GM12878 (cell line): Measurements from ENCODE around the gene AKTIP. TPM values are rescaled to one million over a fixed set of nuclear protein-coding genes. Genes with fewer than 3 reads are reported as not detected.

Experiments
- ATAC-seq: fragments of 200-7000 bp; cut with Tn5 transposase; 3 replicates; pipeline ENCODE4 v1.9.1; 2020; ENCODE audit warnings: mild to moderate bottlenecking, moderate library complexity
- BruUV-seq: library from RNA; stranded (reverse); fragments of 400-500 nt; replicated peaks from 2 replicates; lab custom pipeline; 2021; lab: Mats Ljungman, UMichigan
- CTCF ChIA-PET: fragments of 300-600 bp; sonication (Branson Sonifier 250); formaldehyde crosslinking; extraction: SDS; loops from one replicate; lab custom pipeline; 2021; ENCODE audit warnings: inconsistent platforms; lab: Yijun Ruan, JAX
- POLR2A ChIA-PET: fragments of 350-600 bp; formaldehyde crosslinking; extraction: SDS; loops from one replicate; lab custom pipeline; 2021; ENCODE audit warnings: inconsistent platforms; lab: Charles Lee
- RAD21 ChIA-PET: fragments of 300-600 bp; sonication (Branson Sonifier 250); formaldehyde crosslinking; loops from one replicate; lab custom pipeline; 2023; ENCODE audit warnings: antibody characterized with exemption; ENCODE audit not compliant: unreplicated experiment; lab: Charles Lee
- SMC1A ChIA-PET: fragments of 300-600 bp; sonication (Branson Sonifier 250); formaldehyde crosslinking; loops from one replicate; lab custom pipeline; 2023; ENCODE audit not compliant: unreplicated experiment, uncharacterized antibody; lab: Charles Lee
- DNase-seq: peaks from one replicate; pipeline ENCODE4 v3.0.0-alpha.2; 2011; ENCODE audit warnings: low read depth, low spot score
- FAIRE-seq: peaks from 3 replicates; lab custom pipeline; 2011; peaks lifted over from hg19 to GRCh38; lab: Jason Lieb, UNC
- H2AFZ ChIP-seq: 2 replicates; pipeline ENCODE4 v1.6.0; 2011; ENCODE audit warnings: low read depth, low read length, control low read depth; ENCODE audit not compliant: control insufficient read depth
- H3K27ac ChIP-seq: 2 replicates; pipeline ENCODE4 v1.5.1; 2011; ENCODE audit warnings: control low read depth; ENCODE audit not compliant: control insufficient read depth, insufficient read depth
- H3K27me3 ChIP-seq, 2 experiments: replicated peaks in 1 of 2; 2 replicates each; pipeline versions ENCODE4 v1.6.0 to v1.6.1; 2011; ENCODE audit warnings: low read length in 1 of 2; ENCODE audit not compliant: control insufficient read depth in 2 of 2, insufficient read depth in 2 of 2
- H3K36me3 ChIP-seq, 2 experiments: 2 replicates each; pipeline ENCODE4 v1.5.1; 2011; ENCODE audit warnings: low read length in 1 of 2; ENCODE audit not compliant: control insufficient read depth in 2 of 2, insufficient read depth in 2 of 2
- H3K4me1 ChIP-seq: 2 replicates; pipeline ENCODE4 v1.6.1; 2011; ENCODE audit warnings: mild to moderate bottlenecking, low read length, moderate library complexity, mixed read lengths; ENCODE audit not compliant: control insufficient read depth, insufficient read depth
- H3K4me2 ChIP-seq: 2 replicates; pipeline ENCODE4 v1.6.0; 2011; ENCODE audit warnings: control low read depth; ENCODE audit not compliant: control insufficient read depth, insufficient read depth
- H3K4me3 ChIP-seq: fragments of 200-600 bp; sonication (generic); 2 replicates; pipeline ENCODE4 v1.5.1; 2016
- H3K79me2 ChIP-seq: 2 replicates; pipeline ENCODE4 v1.6.0; 2011; ENCODE audit warnings: low read length; ENCODE audit not compliant: control insufficient read depth, insufficient read depth
- H3K9ac ChIP-seq: 2 replicates; pipeline ENCODE4 v1.8.0; 2011; ENCODE audit warnings: low read length, control low read depth, mixed read lengths; ENCODE audit not compliant: control insufficient read depth, insufficient read depth
- H3K9me3 ChIP-seq: replicated peaks from 3 replicates; pipeline ENCODE4 v1.5.1; 2011; ENCODE audit warnings: mild to moderate bottlenecking, low read length; ENCODE audit not compliant: control insufficient read depth, insufficient read depth
- H4K20me1 ChIP-seq: 2 replicates; pipeline ENCODE4 v1.6.0; 2011; ENCODE audit not compliant: control insufficient read depth, insufficient read depth
- CEBPZ ChIP-seq: fragments of 150-350 bp; IDR thresholded peaks from 2 replicates; pipeline ENCODE4 v1.6.1; 2016; ENCODE audit warnings: low read depth, low read length
- EP300 ChIP-seq, 2 experiments: fragments of 150-350 bp in 1 of 2; IDR thresholded peaks; 2 replicates each; pipeline ENCODE4 v1.6.1; 2011 to 2012; ENCODE audit warnings: low read depth in 2 of 2, low read length in 2 of 2, borderline replicate concordance in 1 of 2, improper control_type of control experiment in 1 of 2, inconsistent platforms in 1 of 2; ENCODE audit not compliant: control insufficient read depth in 1 of 2
- KDM1A ChIP-seq: fragments of 200-600 bp; sonication (generic); IDR thresholded peaks from 2 replicates; pipeline ENCODE4 v1.6.1; 2016; ENCODE audit warnings: borderline replicate concordance
- MAX ChIP-seq: IDR thresholded peaks from 2 replicates; pipeline ENCODE4 v1.6.1; 2012; ENCODE audit warnings: low read depth, low read length, improper control_type of control experiment
- SMC3 ChIP-seq: IDR thresholded peaks from 2 replicates; pipeline ENCODE4 v1.6.1; 2011; ENCODE audit warnings: low read length, improper control_type of control experiment, borderline replicate concordance
- SRF ChIP-seq, 2 experiments: IDR thresholded peaks; 2 replicates each; pipeline ENCODE4 v1.6.1; 2011; ENCODE audit warnings: low read depth in 2 of 2, low read length in 2 of 2, mild to moderate bottlenecking in 1 of 2, moderate library complexity in 1 of 2
- ZNF592 ChIP-seq: fragments of 450-650 bp; IDR thresholded peaks from 2 replicates; pipeline ENCODE4 v1.6.1; 2017; ENCODE audit warnings: mild to moderate bottlenecking, moderate library complexity
- WGBS: methylation state at CpG from one replicate; pipeline ENCODE4 v1.1.6; 2016; ENCODE audit warnings: low lambda C conversion rate; ENCODE audit not compliant: insufficient replicate concordance, insufficient coverage; ENCODE audit errors: missing lambda C conversion rate; 5-methylcytosine and 5-hydroxymethylcytosine counted together
- in situ Hi-C: fragments of 300-500 bp; cut with MboI; formaldehyde crosslinking; loops from 9 replicates; pipeline ENCODE4 v1.14.3; 2018; ENCODE audit warnings: mixed read lengths
- intact Hi-C: fragments of 100-400 bp; cut with micrococcal nuclease; formaldehyde crosslinking; loops from one replicate; pipeline ENCODE4 v1.14.2; 2022; ENCODE audit not compliant: unreplicated experiment
- polyA plus RNA-seq, 11 experiments: library from polyadenylated mRNA; depleted of rRNA in 4 of 11; unstranded in 6 of 11; stranded (reverse) in 5 of 11; fragments of >200 nt; fragmentation: Nextera tagmentation in 4 of 11; fragmentation: Illumina TruSeq in 1 of 11; extraction: Ambion mirVana in 4 of 11; extraction: Trizol in 1 of 11; gene quantifications; 1 replicate in 1 of 11; 2 replicates in 10 of 11; pipeline versions ENCODE4 v1.2.1 to v1.2.3, GENCODE V29; 2011 to 2016; ENCODE audit warnings: inconsistent platforms in 2 of 11, missing spikeins in 2 of 11, low read depth in 1 of 11
- total RNA-seq, 4 experiments: library from RNA; depleted of rRNA in 3 of 4; stranded (reverse); fragments of >200 nt in 3 of 4; fragmentation: Illumina TruSeq in 1 of 4; extraction: Trizol in 1 of 4; gene quantifications; 2 replicates each; pipeline versions ENCODE4 v1.2.1 to v1.2.3, GENCODE V29; 2013 to 2021

AKTIP gene
- total and polyA plus RNA-seq, 10 of the 15 experiments (the other 5 are each of a cell fraction or from before 2014, with no cell fraction given) = 11.4 to 22.9 (median 13.6) TPM

- SMC1A ChIA-PET = interaction anchor here (1.6 kb wide), 1 partner anchor 11 kb away, joined by 4 read pairs; no protein-coding TSS in a partner anchor
- Histone ChIP-seq H3K36me3 (no peaks in the 10 kb centered on the region), H3K4me3 (no peak overlapping the region), H3K27ac (no peak overlapping the region), H3K9me3 (no peaks in the 10 kb centered on the region), H3K4me2 (no peak overlapping the region), H3K27me3 (no peaks in the 10 kb centered on the region), H2AFZ (no peak overlapping the region), H3K79me2 (no peaks in the 10 kb centered on the region), H3K9ac (no peak overlapping the region), H3K4me1 (peaks cover 15% of the 10 kb centered on the region), H4K20me1 (no peaks in the 10 kb centered on the region)
- no peak for TF ChIP-seq MAX
- no peak for TF ChIP-seq ZNF592
- TF ChIP-seq EP300 (IDR thresholded peaks at IDR 0.05; ENCODE audit: borderline replicate concordance in 1 of 2, control insufficient read depth in 1 of 2, low read depth in 2 of 2, low read length in 2 of 2) = no peak
- TF ChIP-seq CEBPZ = no peak
- TF ChIP-seq KDM1A = no peak
- TF ChIP-seq SMC3 = no peak
- no peak for TF ChIP-seq SRF (IDR thresholded peaks at IDR 0.05; ENCODE audit: low read depth in 2 of 2, low read length in 2 of 2)
- in situ Hi-C loops = no loop called here
- DNase-seq (no peak), FAIRE-seq (no peak), ATAC-seq (no peak)
- WGBS = 91% methylated on average over 21 of the region's 21 CpGs
- BruUV-seq = no TSS peak
- POLR2A ChIA-PET = interaction anchor here (0.5 kb wide), 1 partner anchor 9 kb away, joined by 3 read pairs; no protein-coding TSS in a partner anchor
- RAD21 ChIA-PET = no interaction called here
- intact Hi-C loops = no loop called here
- CTCF ChIA-PET = interaction anchor here (1.0 kb wide), 1 partner anchor 10 kb away, joined by 4 read pairs; no protein-coding TSS in a partner anchor
Measured at GRCh38 chr16:53523126-53523804, 20.3 kb upstream of the AKTIP start.
